GM21717 (cell line): ENCODE measurements around the gene MMP2.
A peak's percentile ranks its signal among the peaks of the same experiment; 100 is the strongest.

Source experiments
- ATAC-seq: cut with Tn5 transposase; IDR thresholded peaks from one replicate; pipeline ENCODE4 v1.9.1; 2021; ENCODE audit warnings: mild to moderate bottlenecking, moderate library complexity; ENCODE audit not compliant: unreplicated experiment

The MMP2 gene

GRCh38 chr16:55478827-55479429 is at the start of gene MMP2:
Gene MMP2, plus strand, starts transcription at chr16:55479198. Its CDS starts 282 bp downstream, at chr16:55479480.
- ATAC-seq = no peak

- no peak for ATAC-seq
Measured at GRCh38 chr16:55433030-55433429, 46.0 kb upstream of the MMP2 start.

- no peak for ATAC-seq
Measured at GRCh38 chr16:55433535-55433934, 45.5 kb upstream of the MMP2 start.

GRCh38 chr16:55434000-55434399 is 45.0 kb upstream of the MMP2 start:
- ATAC-seq = no peak

- no peak for ATAC-seq
Measured at GRCh38 chr16:55435387-55435786, 43.6 kb upstream of the MMP2 start.

GRCh38 chr16:55436587-55436986 is 42.4 kb upstream of the MMP2 start:
- ATAC-seq = no peak

GRCh38 chr16:55437625-55438024 is 41.4 kb upstream of the MMP2 start:
- ATAC-seq = no peak

GRCh38 chr16:55438281-55438680 is 40.7 kb upstream of the MMP2 start:
- no peak for ATAC-seq

GRCh38 chr16:55439101-55439690 is 39.8 kb upstream of the MMP2 start:
- ATAC-seq = no peak

- ATAC-seq = no peak
Measured at GRCh38 chr16:55443434-55444346, 35.3 kb upstream of the MMP2 start.

- ATAC-seq = no peak
Measured at GRCh38 chr16:55444754-55445485, 34.1 kb upstream of the MMP2 start.

- ATAC-seq = no peak
Measured at GRCh38 chr16:55447231-55447630, 31.8 kb upstream of the MMP2 start.

GRCh38 chr16:55452996-55453395 is 26.0 kb upstream of the MMP2 start:
- no peak for ATAC-seq

GRCh38 chr16:55453909-55454308 is 25.1 kb upstream of the MMP2 start:
- no peak for ATAC-seq

- ATAC-seq = no peak
Measured at GRCh38 chr16:55454861-55455260, 24.1 kb upstream of the MMP2 start.

- no peak for ATAC-seq
Measured at GRCh38 chr16:55462241-55462640, 16.8 kb upstream of the MMP2 start.

GRCh38 chr16:55464375-55464774 is 14.6 kb upstream of the MMP2 start:
- no peak for ATAC-seq

GRCh38 chr16:55465077-55465896 is 13.7 kb upstream of the MMP2 start:
- ATAC-seq = peak; percentile 92

- no peak for ATAC-seq
Measured at GRCh38 chr16:55466209-55466608, 12.8 kb upstream of the MMP2 start.

- no peak for ATAC-seq
Measured at GRCh38 chr16:55467898-55468297, 11.1 kb upstream of the MMP2 start.
